GM12872 (cell line): Measurements from ENCODE around the gene PKP1.

Experiments
- CTCF ChIP-seq: IDR thresholded peaks from 3 replicates; pipeline ENCODE4 v1.5.1; 2011; ENCODE audit warnings: low read depth, mild to moderate bottlenecking, low read length, moderate library complexity; ENCODE audit not compliant: insufficient read depth

Gene PKP1

GRCh38 chr1:201335174-201335870, 52.0 kb downstream of the PKP1 start:
- no peak for TF ChIP-seq CTCF

GRCh38 chr1:201335901-201336300, 52.6 kb downstream of the PKP1 start:
- TF ChIP-seq CTCF = no peak

GRCh38 chr1:201336711-201337450, 53.6 kb downstream of the PKP1 start:
- TF ChIP-seq CTCF = no peak

DNA sequence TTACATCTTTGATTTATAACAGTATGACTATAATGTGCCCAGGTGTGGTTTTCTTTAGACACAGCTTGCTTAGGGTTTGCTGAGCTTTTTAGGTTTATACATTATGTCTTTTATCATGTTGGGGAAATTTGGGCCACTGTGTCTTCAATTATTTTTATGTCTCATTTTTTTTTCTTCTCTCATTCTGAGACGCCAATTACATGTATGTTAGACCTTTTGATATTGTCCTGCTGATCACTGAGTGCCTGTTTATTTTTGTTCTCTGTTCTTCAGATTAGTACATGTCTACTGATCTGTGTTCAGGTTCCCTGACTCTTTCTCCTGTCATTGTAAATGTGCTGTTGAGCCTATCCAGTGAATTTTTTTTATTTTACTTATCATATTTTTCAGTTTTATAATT, 58.1 kb downstream of the PKP1 start:
- TF ChIP-seq CTCF = no peak

DNA sequence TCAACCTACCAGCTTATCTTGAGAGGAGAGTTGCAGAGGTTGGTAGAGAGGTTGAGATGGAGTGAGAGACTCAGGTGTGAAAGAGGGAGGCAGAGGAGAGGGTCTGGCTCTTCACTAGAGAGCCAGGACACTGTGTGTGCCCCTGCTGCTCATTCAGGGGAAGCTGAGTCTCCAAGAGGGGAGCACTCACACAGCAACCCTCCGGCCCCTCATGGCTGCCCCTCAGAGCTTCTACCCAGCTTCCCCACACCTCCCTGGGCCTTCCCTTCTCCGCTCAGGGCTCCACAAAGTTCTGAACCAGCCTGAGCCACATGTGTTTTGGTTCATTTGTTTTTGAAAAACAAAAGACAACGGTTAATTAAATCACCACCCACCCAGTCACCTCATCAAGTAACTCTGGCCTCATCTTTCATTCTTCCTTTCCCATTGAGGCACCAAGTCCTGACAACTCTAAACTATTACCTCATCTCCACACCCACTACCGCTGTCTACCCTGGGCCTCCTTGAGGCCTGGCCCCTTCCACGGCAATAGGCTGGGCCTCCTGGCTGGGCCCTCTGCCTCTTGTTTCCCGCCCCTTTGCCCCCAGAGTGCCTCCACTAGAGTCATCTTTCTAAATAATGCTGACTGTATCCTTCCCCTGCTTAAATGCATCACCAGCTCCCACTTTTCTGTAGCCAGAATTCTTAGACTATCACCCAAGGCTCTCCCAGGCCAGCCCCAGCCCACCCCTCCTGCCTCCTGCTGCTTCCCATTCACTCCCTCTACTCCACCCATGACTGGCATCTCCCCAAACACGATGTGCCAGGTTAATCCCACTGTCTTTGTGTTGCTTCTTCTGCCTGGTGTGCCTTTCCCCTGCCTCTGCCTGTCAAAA, 61.1 kb downstream of the PKP1 start:
- no peak for TF ChIP-seq CTCF

GRCh38 chr1:201345081-201345355, 61.7 kb downstream of the PKP1 start:
- no peak for TF ChIP-seq CTCF

- peak; percentile 69 for TF ChIP-seq CTCF
Observed at GRCh38 chr1:201346337-201346939, 63.1 kb downstream of the PKP1 start.
